ENCODE data around the gene SERPINB5.

SERPINB5 gene

GRCh38 chr18:63480476-63480875, 3.7 kb downstream of the SERPINB5 start:
- Histone ChIP-seq H3K4me1 (ENCODE audit: control insufficient read depth, low read depth, low read length) (peaks cover 2% of the 10 kb centered on the region), H2AK5ac (ENCODE audit: low read length) (no peak overlapping the region), H3K27ac (ENCODE audit: low read depth, low read length) (no peak overlapping the region), H2BK5ac (ENCODE audit: low read length) (no peak overlapping the region), H2BK15ac (replicated peaks; ENCODE audit: low read depth) (no peak overlapping the region), H3K18ac (ENCODE audit: low read length) (no peak overlapping the region), H3K36me3 (ENCODE audit: control insufficient read depth, insufficient read depth, low read length) (no peaks in the 10 kb centered on the region), H3K23ac (ENCODE audit: low read length) (no peak overlapping the region), H3K56ac (ENCODE audit: low read length) (no peak overlapping the region), H3K27me3 (ENCODE audit: insufficient read depth, low read length, poor library complexity) (no peaks in the 10 kb centered on the region), H3K79me1 (ENCODE audit: low read length) (no peaks in the 10 kb centered on the region), H4K5ac (ENCODE audit: low read length) (no peak overlapping the region), H4K8ac (ENCODE audit: low read depth, low read length) (no peak overlapping the region), H3K79me2 (ENCODE audit: control insufficient read depth, insufficient read depth, low read length) (no peaks in the 10 kb centered on the region), H2BK120ac (ENCODE audit: low read depth, low read length) (no peak overlapping the region), H3K4ac (ENCODE audit: low read depth, low read length) (no peak overlapping the region), H3K4me3 (ENCODE audit: low read length) (no peak overlapping the region), H3K4me2 (ENCODE audit: low read length) (no peak overlapping the region), H3K9ac (ENCODE audit: low read length) (no peak overlapping the region)
- no CpG with 5 or more reads among the region's 1 CpG for WGBS (ENCODE audit: extremely low coverage, insufficient coverage, low lambda C conversion rate)
- no peak for DNase-seq

GRCh38 chr18:63480915-63481314, 4.2 kb downstream of the SERPINB5 start:
- Histone ChIP-seq H3K23ac (ENCODE audit: low read length) (no peak overlapping the region), H3K79me2 (ENCODE audit: control insufficient read depth, insufficient read depth, low read length) (no peaks in the 10 kb centered on the region), H3K79me1 (ENCODE audit: low read length) (no peaks in the 10 kb centered on the region), H3K4me1 (ENCODE audit: control insufficient read depth, low read depth, low read length) (peaks cover 2% of the 10 kb centered on the region), H2BK15ac (replicated peaks; ENCODE audit: low read depth) (no peak overlapping the region), H3K18ac (ENCODE audit: low read length) (no peak overlapping the region), H3K4ac (ENCODE audit: low read depth, low read length) (no peak overlapping the region), H2BK120ac (ENCODE audit: low read depth, low read length) (no peak overlapping the region), H4K5ac (ENCODE audit: low read length) (no peak overlapping the region), H3K4me3 (ENCODE audit: low read length) (no peak overlapping the region), H3K27ac (ENCODE audit: low read depth, low read length) (no peak overlapping the region), H3K56ac (ENCODE audit: low read length) (no peak overlapping the region), H3K36me3 (ENCODE audit: control insufficient read depth, insufficient read depth, low read length) (no peaks in the 10 kb centered on the region), H4K8ac (ENCODE audit: low read depth, low read length) (no peak overlapping the region), H3K9ac (ENCODE audit: low read length) (no peak overlapping the region), H3K27me3 (ENCODE audit: insufficient read depth, low read length, poor library complexity) (no peaks in the 10 kb centered on the region), H2AK5ac (ENCODE audit: low read length) (no peak overlapping the region), H3K4me2 (ENCODE audit: low read length) (no peak overlapping the region), H2BK5ac (ENCODE audit: low read length) (no peak overlapping the region)
- no CpG with 5 or more reads among the region's 2 CpGs for WGBS (ENCODE audit: extremely low coverage, insufficient coverage, low lambda C conversion rate)
- no peak for DNase-seq

GRCh38 chr18:63487676-63488075, 10.9 kb downstream of the SERPINB5 start:
- Histone ChIP-seq H3K56ac (ENCODE audit: low read length) (no peak overlapping the region), H3K27ac (ENCODE audit: low read depth, low read length) (no peak overlapping the region), H3K4me1 (ENCODE audit: control insufficient read depth, low read depth, low read length) (no peaks in the 10 kb centered on the region), H3K18ac (ENCODE audit: low read length) (no peak overlapping the region), H3K79me1 (ENCODE audit: low read length) (no peaks in the 10 kb centered on the region), H3K23ac (ENCODE audit: low read length) (no peak overlapping the region), H3K36me3 (ENCODE audit: control insufficient read depth, insufficient read depth, low read length) (no peaks in the 10 kb centered on the region), H2BK5ac (ENCODE audit: low read length) (no peak overlapping the region), H2AK5ac (ENCODE audit: low read length) (no peak overlapping the region), H4K5ac (ENCODE audit: low read length) (no peak overlapping the region), H3K4me2 (ENCODE audit: low read length) (no peak overlapping the region), H3K79me2 (ENCODE audit: control insufficient read depth, insufficient read depth, low read length) (no peaks in the 10 kb centered on the region), H3K27me3 (ENCODE audit: insufficient read depth, low read length, poor library complexity) (no peaks in the 10 kb centered on the region), H3K4ac (ENCODE audit: low read depth, low read length) (no peak overlapping the region), H3K9ac (ENCODE audit: low read length) (no peak overlapping the region), H2BK120ac (ENCODE audit: low read depth, low read length) (no peak overlapping the region), H2BK15ac (replicated peaks; ENCODE audit: low read depth) (no peak overlapping the region), H4K8ac (ENCODE audit: low read depth, low read length) (no peak overlapping the region), H3K4me3 (ENCODE audit: low read length) (no peak overlapping the region)
- no CpG with 5 or more reads among the region's 2 CpGs for WGBS (ENCODE audit: extremely low coverage, insufficient coverage, low lambda C conversion rate)
- no peak for DNase-seq

GRCh38 chr18:63488160-63488559, 11.4 kb downstream of the SERPINB5 start:
- Histone ChIP-seq H3K27ac (ENCODE audit: low read depth, low read length) (no peak overlapping the region), H3K27me3 (ENCODE audit: insufficient read depth, low read length, poor library complexity) (no peaks in the 10 kb centered on the region), H2BK15ac (replicated peaks; ENCODE audit: low read depth) (no peak overlapping the region), H3K18ac (ENCODE audit: low read length) (no peak overlapping the region), H3K9ac (ENCODE audit: low read length) (no peak overlapping the region), H3K4me1 (ENCODE audit: control insufficient read depth, low read depth, low read length) (no peaks in the 10 kb centered on the region), H2BK120ac (ENCODE audit: low read depth, low read length) (no peak overlapping the region), H3K4ac (ENCODE audit: low read depth, low read length) (no peak overlapping the region), H3K36me3 (ENCODE audit: control insufficient read depth, insufficient read depth, low read length) (no peaks in the 10 kb centered on the region), H4K8ac (ENCODE audit: low read depth, low read length) (no peak overlapping the region), H3K23ac (ENCODE audit: low read length) (no peak overlapping the region), H3K4me3 (ENCODE audit: low read length) (no peak overlapping the region), H3K4me2 (ENCODE audit: low read length) (no peak overlapping the region), H3K79me1 (ENCODE audit: low read length) (no peaks in the 10 kb centered on the region), H3K56ac (ENCODE audit: low read length) (no peak overlapping the region), H2BK5ac (ENCODE audit: low read length) (no peak overlapping the region), H4K5ac (ENCODE audit: low read length) (no peak overlapping the region), H2AK5ac (ENCODE audit: low read length) (no peak overlapping the region), H3K79me2 (ENCODE audit: control insufficient read depth, insufficient read depth, low read length) (no peaks in the 10 kb centered on the region)
- no peak for DNase-seq
- WGBS (ENCODE audit: extremely low coverage, insufficient coverage, low lambda C conversion rate), result no CpG with 5 or more reads among the region's 2 CpGs

- H2BK120ac ChIP-seq (ENCODE audit: low read depth, low read length), result no peak overlapping the region
- no peak overlapping the region for H2BK5ac ChIP-seq (ENCODE audit: low read length)
- H2BK15ac ChIP-seq (replicated peaks; ENCODE audit: low read depth), result no peak overlapping the region
- H3K23ac ChIP-seq (ENCODE audit: low read length), result no peak overlapping the region
- H3K27ac ChIP-seq (ENCODE audit: low read depth, low read length), result no peak overlapping the region
- H3K4ac ChIP-seq (ENCODE audit: low read depth, low read length), result no peak overlapping the region
- no CpG with 5 or more reads among the region's 3 CpGs for WGBS (ENCODE audit: extremely low coverage, insufficient coverage, low lambda C conversion rate)
- H3K27me3 ChIP-seq (ENCODE audit: insufficient read depth, low read length, poor library complexity), result no peaks in the 10 kb centered on the region
- H3K36me3 ChIP-seq (ENCODE audit: control insufficient read depth, insufficient read depth, low read length), result no peaks in the 10 kb centered on the region
- no peak overlapping the region for H3K4me2 ChIP-seq (ENCODE audit: low read length)
- no peaks in the 10 kb centered on the region for H3K79me1 ChIP-seq (ENCODE audit: low read length)
- H3K79me2 ChIP-seq (ENCODE audit: control insufficient read depth, insufficient read depth, low read length), result no peaks in the 10 kb centered on the region
- H3K18ac ChIP-seq (ENCODE audit: low read length), result no peak overlapping the region
- H2AK5ac ChIP-seq (ENCODE audit: low read length), result no peak overlapping the region
- no peak overlapping the region for H4K5ac ChIP-seq (ENCODE audit: low read length)
- no peak overlapping the region for H3K9ac ChIP-seq (ENCODE audit: low read length)
- DNase-seq, result no peak
- H3K4me1 ChIP-seq (ENCODE audit: control insufficient read depth, low read depth, low read length), result no peaks in the 10 kb centered on the region
- H3K56ac ChIP-seq (ENCODE audit: low read length), result no peak overlapping the region
- H4K8ac ChIP-seq (ENCODE audit: low read depth, low read length), result no peak overlapping the region
- no peak overlapping the region for H3K4me3 ChIP-seq (ENCODE audit: low read length)
These were observed 16.1 kb downstream of the SERPINB5 start for GRCh38 chr18:63492851-63493250.

GRCh38 chr18:63495675-63496074, 18.9 kb downstream of the SERPINB5 start:
- no CpG with 5 or more reads among the region's 2 CpGs for WGBS (ENCODE audit: extremely low coverage, insufficient coverage, low lambda C conversion rate)
- DNase-seq, result no peak
- H2BK120ac ChIP-seq (ENCODE audit: low read depth, low read length), result no peak overlapping the region

More at GRCh38 chr18:63495675-63496074, 18.9 kb downstream of the SERPINB5 start:
- H4K5ac ChIP-seq (ENCODE audit: low read length), result no peak overlapping the region
- no peak overlapping the region for H3K9ac ChIP-seq (ENCODE audit: low read length)
- no peak overlapping the region for H3K4me3 ChIP-seq (ENCODE audit: low read length)
- no peaks in the 10 kb centered on the region for H3K4me1 ChIP-seq (ENCODE audit: control insufficient read depth, low read depth, low read length)
- H3K18ac ChIP-seq (ENCODE audit: low read length), result no peak overlapping the region
- no peaks in the 10 kb centered on the region for H3K79me2 ChIP-seq (ENCODE audit: control insufficient read depth, insufficient read depth, low read length)
- no peaks in the 10 kb centered on the region for H3K36me3 ChIP-seq (ENCODE audit: control insufficient read depth, insufficient read depth, low read length)
- no peaks in the 10 kb centered on the region for H3K79me1 ChIP-seq (ENCODE audit: low read length)
- H4K8ac ChIP-seq (ENCODE audit: low read depth, low read length), result no peak overlapping the region
- no peak overlapping the region for H2AK5ac ChIP-seq (ENCODE audit: low read length)
- no peak overlapping the region for H3K27ac ChIP-seq (ENCODE audit: low read depth, low read length)
- no peak overlapping the region for H3K4ac ChIP-seq (ENCODE audit: low read depth, low read length)
- H3K56ac ChIP-seq (ENCODE audit: low read length), result no peak overlapping the region
- H3K4me2 ChIP-seq (ENCODE audit: low read length), result no peak overlapping the region
- no peaks in the 10 kb centered on the region for H3K27me3 ChIP-seq (ENCODE audit: insufficient read depth, low read length, poor library complexity)
- H3K23ac ChIP-seq (ENCODE audit: low read length), result no peak overlapping the region
- no peak overlapping the region for H2BK15ac ChIP-seq (replicated peaks; ENCODE audit: low read depth)
- H2BK5ac ChIP-seq (ENCODE audit: low read length), result no peak overlapping the region

All from mesendoderm (in vitro differentiated cells).